Mammary epithelial cell (primary cell): ENCODE measurements around the gene GLI1.
"Not testable (repeated sequence)": the region's sequence is repeated elsewhere in the genome, so short reads cannot be mapped to it uniquely, and the experiment has no call there.

Source experiments
- CTCF ChIP-seq, 2 donors: IDR thresholded peaks in 1 of 2; conservative IDR thresholded peaks in 1 of 2; 2 replicates each; pipeline ENCODE4 v1.5.1; 2011 to 2012; ENCODE audit warnings: inconsistent platforms in 2 of 2, low read length in 2 of 2, mild to moderate bottlenecking in 2 of 2, control low read depth in 1 of 2, low read depth in 1 of 2; ENCODE audit not compliant: insufficient read depth in 1 of 2; ENCODE audit errors: extremely low read depth in 1 of 2
- EZH2 ChIP-seq: IDR thresholded peaks from 2 replicates; pipeline ENCODE4 v1.6.1; 2012; ENCODE audit warnings: low read length, inconsistent platforms, borderline replicate concordance

GRCh38 chr12:57506541-57506940 is 47.0 kb downstream of the GLI1 start:
- TF ChIP-seq CTCF (conservative IDR thresholded peaks at IDR 0.05 in 1 of 2, IDR thresholded peaks at IDR 0.05 in 1 of 2; ENCODE audit: extremely low read depth in 1 of 2, insufficient read depth in 1 of 2, low read depth in 1 of 2, low read length in 2 of 2); EZH2: not testable (repeated sequence)
